ENCODE data around the gene SLC39A7. TPM values are rescaled to one million over a fixed set of nuclear protein-coding genes. Genes with fewer than 3 reads are reported as not detected.

Gene SLC39A7
- polyA plus RNA-seq, 2 of the 4 experiments (the other 2 are of a cell fraction), result 59.0 to 122 TPM

GRCh38 chr6:33206864-33207551 lies 6.3 kb downstream of the SLC39A7 start:
- Histone ChIP-seq H3K4me2 (peak overlapping the region; percentile 76), H3K27ac (peak overlapping the region; percentile 97 to 100; a peak in 5 of 6 replicates), H3K4me1 (peaks cover 39% of the 10 kb centered on the region), H3K4me3 (peak overlapping the region; percentile 87; the same call in 2 of the 3 replicates), H3K9me3 (no peaks in the 10 kb centered on the region)
- ChIA-PET CTCF (interaction anchor here (2.7 kb wide), 1 partner anchor 41 kb away, joined by 11 read pairs; no protein-coding TSS in a partner anchor), POLR2A (no interaction called here)
- DNase-seq (ENCODE audit: low read depth in 1 of 2, low spot score in 1 of 2), result no peak
- 68% methylated on average over 7 of the region's 20 CpGs for WGBS (ENCODE audit: missing lambda C conversion rate)
- TF ChIP-seq GATA3 (IDR thresholded peaks at IDR 0.05; ENCODE audit: borderline replicate concordance), result no peak
- TF ChIP-seq JUN (IDR thresholded peaks at IDR 0.05), result no peak
- TF ChIP-seq KDM5A (IDR thresholded peaks at IDR 0.05), result no peak
- no peak for TF ChIP-seq ZC3H11A (IDR thresholded peaks at IDR 0.05)
- TF ChIP-seq CBX2 (IDR thresholded peaks at IDR 0.05; ENCODE audit: borderline replicate concordance, low read depth), result no peak
- TF ChIP-seq RCOR1 (IDR thresholded peaks at IDR 0.05; ENCODE audit: low read depth, low read length), result no peak
- no peak for ATAC-seq
- FAIRE-seq, result no peak

GRCh38 chr6:33207552-33208090 lies 7.0 kb downstream of the SLC39A7 start:
- peaks cover 38% of the 10 kb centered on the region for H3K4me1 ChIP-seq
- no peak for TF ChIP-seq ZC3H11A (IDR thresholded peaks at IDR 0.05)
- 0 out of 2 replicates have a peak, but pooled peaks have one; percentile 4 for TF ChIP-seq POLR2A (IDR thresholded peaks at IDR 0.05; ENCODE audit: low read length)
- FAIRE-seq (no peak), DNase-seq (ENCODE audit: low read depth in 1 of 2, low spot score in 1 of 2) (peak in 1 of 2 experiments; percentile 25), ATAC-seq (peak in 1 of 2 experiments; percentile 23; a peak in 3 of 6 replicates)
- no peaks in the 10 kb centered on the region for H3K9me3 ChIP-seq
- WGBS (ENCODE audit: missing lambda C conversion rate), result 15% methylated on average over 15 of the region's 29 CpGs
- H3K4me3 ChIP-seq, result peak overlapping the region; percentile 87
- H3K27ac ChIP-seq, result peak overlapping the region; percentile 97 to 100
- H3K4me2 ChIP-seq, result peak overlapping the region; percentile 76
- POLR2A ChIA-PET, result interaction anchor here (0.5 to 1.9 kb wide), 4 partner anchors 41 to 236 kb away, joined by 3 to 13 read pairs (median 6); partner anchors contain the start of gene RGL2
- CTCF ChIA-PET, result interaction anchor here (1.3 to 2.7 kb wide), 2 partner anchors 27 to 41 kb away, joined by 5 to 11 read pairs; no protein-coding TSS in a partner anchor

GRCh38 chr6:33208091-33208967 lies 7.7 kb downstream of the SLC39A7 start, which contains the start of gene RING1:
TSS of gene RING1 (plus strand) at chr6:33208500. CDS start at chr6:33208823, 323 bp downstream.
- POLR2A ChIA-PET, result interaction anchor here (0.5 to 1.9 kb wide), 7 partner anchors 9 to 240 kb away, joined by 3 to 13 read pairs (median 4); partner anchors contain the start of genes BRD2 and RGL2
- peak within 1 kb of the TSS; percentile 87 for H3K4me3 ChIP-seq
- CTCF ChIA-PET, result interaction anchor here (1.2 to 2.7 kb wide), 3 partner anchors 10 to 40 kb away, joined by 5 to 11 read pairs (median 9); no protein-coding TSS in a partner anchor
- no peaks in the 10 kb centered on the region for H3K9me3 ChIP-seq
- DNase-seq (ENCODE audit: low read depth in 1 of 2, low spot score in 1 of 2) (peak; percentile 57 to 72), FAIRE-seq (no peak), ATAC-seq (peak; percentile 43 to 53; a peak in 5 of 6 replicates)
- WGBS (ENCODE audit: missing lambda C conversion rate), result 0% methylated on average over 5 of the region's 86 CpGs
- peaks cover 38% of the 10 kb centered on the region for H3K4me1 ChIP-seq
- H3K4me2 ChIP-seq, result peak within 1 kb of the TSS; percentile 76
- H3K27ac ChIP-seq, result peak within 1 kb of the TSS; percentile 97 to 100
- TF ChIP-seq PHF8 (IDR thresholded peaks at IDR 0.05; ENCODE audit: borderline replicate concordance, low read depth) (peak; percentile 61), KDM1A (IDR thresholded peaks at IDR 0.05; ENCODE audit: low read depth) (no peak), NFE2L2 (conservative IDR thresholded peaks at IDR 0.05; ENCODE audit: low read length) (no peak), PBX3 (IDR thresholded peaks at IDR 0.05) (no peak), SMC3 (IDR thresholded peaks at IDR 0.05) (no peak), RCOR1 (IDR thresholded peaks at IDR 0.05; ENCODE audit: low read depth, low read length) (no peak), TFCP2L1 (CRISPR knock-in tag; IDR thresholded peaks at IDR 0.05) (peak; percentile 35; the same call in 1 of the 2 replicates), JUN (IDR thresholded peaks at IDR 0.05) (peak in 1 of 2 experiments; percentile 70; a peak in 3 of 5 replicates), HOXB5 (CRISPR knock-in tag; IDR thresholded peaks at IDR 0.05) (no peak), ZNF302 (CRISPR knock-in tag; IDR thresholded peaks at IDR 0.05) (no peak), ESRRA (IDR thresholded peaks at IDR 0.05; ENCODE audit: borderline replicate concordance, low read length) (no peak), KDM5A (IDR thresholded peaks at IDR 0.05) (no peak), CBX2 (IDR thresholded peaks at IDR 0.05; ENCODE audit: borderline replicate concordance, low read depth) (no peak), SREBF2 (IDR thresholded peaks at IDR 0.05) (no peak), REST (IDR thresholded peaks at IDR 0.05) (no peak), MAX (IDR thresholded peaks at IDR 0.05) (peak; percentile 64), EHMT2 (IDR thresholded peaks at IDR 0.05; ENCODE audit: low read depth) (no peak), ELK1 (IDR thresholded peaks at IDR 0.05; ENCODE audit: low read depth, low read length) (no peak), ZSCAN20 (CRISPR knock-in tag; IDR thresholded peaks at IDR 0.05) (no peak), CHD2 (IDR thresholded peaks at IDR 0.05; ENCODE audit: low read length, partially characterized antibody) (no peak), POLR2AphosphoS2 (conservative IDR thresholded peaks at IDR 0.05; ENCODE audit: low read length) (no peak)
